Panc1 (cell line): ENCODE measurements around the gene GANAB.
"Not testable (repeated sequence)": the region's sequence is repeated elsewhere in the genome, so short reads cannot be mapped to it uniquely, and the experiment has no call there.

Experiments
- POLR2AphosphoS5 ChIP-seq: IDR thresholded peaks from 2 replicates; pipeline ENCODE4 v1.6.1; 2012; ENCODE audit warnings: mild to moderate bottlenecking, low read depth, low read length, moderate library complexity
- TF ChIP-seq, protein P1 (sequence below): fragments of 450-650 bp; IDR thresholded peaks from 2 replicates; pipeline ENCODE4 v1.5.1; 2017; ENCODE audit warnings: mild to moderate bottlenecking
- TF ChIP-seq, protein P2 (sequence below), 2 experiments: IDR thresholded peaks; 2 replicates each; pipeline ENCODE4 v1.6.1; 2011 to 2012; ENCODE audit warnings: low read depth in 2 of 2, control low read depth in 1 of 2, low read length in 1 of 2, mild to moderate bottlenecking in 1 of 2, moderate library complexity in 1 of 2; ENCODE audit not compliant: insufficient read depth in 1 of 2

DNA sequence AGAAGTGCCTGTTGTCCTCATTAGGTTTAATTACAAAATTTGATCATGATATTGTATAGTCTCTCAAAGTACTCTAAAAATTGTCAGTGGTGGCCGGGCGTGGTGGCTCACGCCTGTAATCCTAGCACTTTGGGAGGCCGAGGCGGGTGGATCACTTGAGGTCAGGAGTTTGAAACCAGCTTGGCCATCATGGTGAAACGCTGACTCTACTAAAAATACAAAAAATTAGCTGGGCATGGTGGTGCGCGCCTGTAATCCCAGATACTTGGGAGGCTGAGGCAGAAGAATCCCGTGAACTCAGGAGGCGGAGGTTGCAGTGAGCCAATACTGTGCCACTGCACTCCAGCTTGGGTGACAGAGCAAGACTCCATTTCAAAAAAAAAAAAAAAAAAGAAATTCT, 29.0 kb upstream of the GANAB start:
- TF ChIP-seq, protein P1, sequence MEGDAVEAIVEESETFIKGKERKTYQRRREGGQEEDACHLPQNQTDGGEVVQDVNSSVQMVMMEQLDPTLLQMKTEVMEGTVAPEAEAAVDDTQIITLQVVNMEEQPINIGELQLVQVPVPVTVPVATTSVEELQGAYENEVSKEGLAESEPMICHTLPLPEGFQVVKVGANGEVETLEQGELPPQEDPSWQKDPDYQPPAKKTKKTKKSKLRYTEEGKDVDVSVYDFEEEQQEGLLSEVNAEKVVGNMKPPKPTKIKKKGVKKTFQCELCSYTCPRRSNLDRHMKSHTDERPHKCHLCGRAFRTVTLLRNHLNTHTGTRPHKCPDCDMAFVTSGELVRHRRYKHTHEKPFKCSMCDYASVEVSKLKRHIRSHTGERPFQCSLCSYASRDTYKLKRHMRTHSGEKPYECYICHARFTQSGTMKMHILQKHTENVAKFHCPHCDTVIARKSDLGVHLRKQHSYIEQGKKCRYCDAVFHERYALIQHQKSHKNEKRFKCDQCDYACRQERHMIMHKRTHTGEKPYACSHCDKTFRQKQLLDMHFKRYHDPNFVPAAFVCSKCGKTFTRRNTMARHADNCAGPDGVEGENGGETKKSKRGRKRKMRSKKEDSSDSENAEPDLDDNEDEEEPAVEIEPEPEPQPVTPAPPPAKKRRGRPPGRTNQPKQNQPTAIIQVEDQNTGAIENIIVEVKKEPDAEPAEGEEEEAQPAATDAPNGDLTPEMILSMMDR, result not testable (repeated sequence)
- TF ChIP-seq, protein P2, sequence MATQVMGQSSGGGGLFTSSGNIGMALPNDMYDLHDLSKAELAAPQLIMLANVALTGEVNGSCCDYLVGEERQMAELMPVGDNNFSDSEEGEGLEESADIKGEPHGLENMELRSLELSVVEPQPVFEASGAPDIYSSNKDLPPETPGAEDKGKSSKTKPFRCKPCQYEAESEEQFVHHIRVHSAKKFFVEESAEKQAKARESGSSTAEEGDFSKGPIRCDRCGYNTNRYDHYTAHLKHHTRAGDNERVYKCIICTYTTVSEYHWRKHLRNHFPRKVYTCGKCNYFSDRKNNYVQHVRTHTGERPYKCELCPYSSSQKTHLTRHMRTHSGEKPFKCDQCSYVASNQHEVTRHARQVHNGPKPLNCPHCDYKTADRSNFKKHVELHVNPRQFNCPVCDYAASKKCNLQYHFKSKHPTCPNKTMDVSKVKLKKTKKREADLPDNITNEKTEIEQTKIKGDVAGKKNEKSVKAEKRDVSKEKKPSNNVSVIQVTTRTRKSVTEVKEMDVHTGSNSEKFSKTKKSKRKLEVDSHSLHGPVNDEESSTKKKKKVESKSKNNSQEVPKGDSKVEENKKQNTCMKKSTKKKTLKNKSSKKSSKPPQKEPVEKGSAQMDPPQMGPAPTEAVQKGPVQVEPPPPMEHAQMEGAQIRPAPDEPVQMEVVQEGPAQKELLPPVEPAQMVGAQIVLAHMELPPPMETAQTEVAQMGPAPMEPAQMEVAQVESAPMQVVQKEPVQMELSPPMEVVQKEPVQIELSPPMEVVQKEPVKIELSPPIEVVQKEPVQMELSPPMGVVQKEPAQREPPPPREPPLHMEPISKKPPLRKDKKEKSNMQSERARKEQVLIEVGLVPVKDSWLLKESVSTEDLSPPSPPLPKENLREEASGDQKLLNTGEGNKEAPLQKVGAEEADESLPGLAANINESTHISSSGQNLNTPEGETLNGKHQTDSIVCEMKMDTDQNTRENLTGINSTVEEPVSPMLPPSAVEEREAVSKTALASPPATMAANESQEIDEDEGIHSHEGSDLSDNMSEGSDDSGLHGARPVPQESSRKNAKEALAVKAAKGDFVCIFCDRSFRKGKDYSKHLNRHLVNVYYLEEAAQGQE (IDR thresholded peaks at IDR 0.05; ENCODE audit: insufficient read depth in 1 of 2, low read depth in 2 of 2, low read length in 1 of 2), result not testable (repeated sequence)
- not testable (repeated sequence) for TF ChIP-seq POLR2AphosphoS5
